GM12874 (cell line): ENCODE data around the gene LMF1.

ENCODE experiments used
- CTCF ChIP-seq: IDR thresholded peaks from 2 replicates; pipeline ENCODE4 v1.5.1; 2011; ENCODE audit warnings: low read depth, mild to moderate bottlenecking, control low read depth, low read length, moderate library complexity; ENCODE audit not compliant: insufficient read depth

Gene LMF1

GRCh38 chr16:970766-971581, at the start of gene LMF1:
TSS of gene LMF1 (minus strand) at chr16:970984. CDS start at chr16:970980, 4 bp downstream.
- TF ChIP-seq CTCF: no peak

GRCh38 chr16:1020091-1020399, 49.3 kb upstream of the LMF1 start:
- TF ChIP-seq CTCF: no peak

GRCh38 chr16:1019231-1020090, 48.7 kb upstream of the LMF1 start:
- no peak for TF ChIP-seq CTCF

- no peak for TF ChIP-seq CTCF
Observed at GRCh38 chr16:1018447-1019198, 47.8 kb upstream of the LMF1 start.

GRCh38 chr16:1014771-1015495, 44.1 kb upstream of the LMF1 start:
- TF ChIP-seq CTCF: no peak

- no peak for TF ChIP-seq CTCF
Observed at GRCh38 chr16:1014221-1014620, 43.4 kb upstream of the LMF1 start.
